Epithelial cell of esophagus (primary cell): ENCODE data around the gene NIPAL4.
A peak's percentile ranks its signal among the peaks of the same experiment; 100 is the strongest.
"Not testable (repeated sequence)": the region's sequence is repeated elsewhere in the genome, so short reads cannot be mapped to it uniquely, and the experiment has no call there.

Experiments
- DNase-seq: peaks from one replicate; pipeline ENCODE4 v3.0.0; 2010; ENCODE audit warnings: low read depth
- H3K4me3 ChIP-seq: 2 replicates; pipeline ENCODE4 v1.5.1; 2011; ENCODE audit warnings: mild to moderate bottlenecking, low read length, control low read depth
- CTCF ChIP-seq: IDR thresholded peaks from 2 replicates; pipeline ENCODE4 v1.5.1; 2011; ENCODE audit warnings: low read depth, mild to moderate bottlenecking, low read length, control low read depth, inconsistent platforms; ENCODE audit not compliant: insufficient read depth; ENCODE audit errors: missing control alignments

Gene NIPAL4

GRCh38 chr5:157478726-157479125, 18.7 kb downstream of the NIPAL4 start:
- DNase-seq = no peak

DNA sequence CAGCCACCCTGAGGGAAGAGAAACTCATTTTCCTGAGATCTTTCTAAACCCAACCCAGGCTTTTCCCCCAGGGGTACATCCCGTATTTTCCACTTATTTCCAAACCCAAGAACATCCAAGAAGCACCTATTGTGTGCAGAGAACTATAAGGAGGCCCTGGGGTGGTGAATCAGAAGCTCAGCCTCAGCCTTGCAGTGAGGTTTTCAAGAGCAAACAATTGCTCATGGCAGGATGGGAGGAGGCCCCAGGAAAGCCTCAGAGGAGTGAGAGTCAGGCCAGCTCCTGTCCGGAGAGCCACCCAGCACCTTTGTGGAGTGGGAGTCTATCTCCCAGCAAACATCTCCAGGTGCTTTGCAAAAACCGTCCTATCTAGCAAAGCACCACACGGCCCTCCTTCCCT, 19.2 kb downstream of the NIPAL4 start:
- peak; percentile 68 for DNase-seq
- no peak for TF ChIP-seq CTCF

More at GRCh38 chr5:157478726-157479125, 18.7 kb downstream of the NIPAL4 start:
- TF ChIP-seq CTCF = no peak
- H3K4me3 ChIP-seq = no peak overlapping the region

DNA sequence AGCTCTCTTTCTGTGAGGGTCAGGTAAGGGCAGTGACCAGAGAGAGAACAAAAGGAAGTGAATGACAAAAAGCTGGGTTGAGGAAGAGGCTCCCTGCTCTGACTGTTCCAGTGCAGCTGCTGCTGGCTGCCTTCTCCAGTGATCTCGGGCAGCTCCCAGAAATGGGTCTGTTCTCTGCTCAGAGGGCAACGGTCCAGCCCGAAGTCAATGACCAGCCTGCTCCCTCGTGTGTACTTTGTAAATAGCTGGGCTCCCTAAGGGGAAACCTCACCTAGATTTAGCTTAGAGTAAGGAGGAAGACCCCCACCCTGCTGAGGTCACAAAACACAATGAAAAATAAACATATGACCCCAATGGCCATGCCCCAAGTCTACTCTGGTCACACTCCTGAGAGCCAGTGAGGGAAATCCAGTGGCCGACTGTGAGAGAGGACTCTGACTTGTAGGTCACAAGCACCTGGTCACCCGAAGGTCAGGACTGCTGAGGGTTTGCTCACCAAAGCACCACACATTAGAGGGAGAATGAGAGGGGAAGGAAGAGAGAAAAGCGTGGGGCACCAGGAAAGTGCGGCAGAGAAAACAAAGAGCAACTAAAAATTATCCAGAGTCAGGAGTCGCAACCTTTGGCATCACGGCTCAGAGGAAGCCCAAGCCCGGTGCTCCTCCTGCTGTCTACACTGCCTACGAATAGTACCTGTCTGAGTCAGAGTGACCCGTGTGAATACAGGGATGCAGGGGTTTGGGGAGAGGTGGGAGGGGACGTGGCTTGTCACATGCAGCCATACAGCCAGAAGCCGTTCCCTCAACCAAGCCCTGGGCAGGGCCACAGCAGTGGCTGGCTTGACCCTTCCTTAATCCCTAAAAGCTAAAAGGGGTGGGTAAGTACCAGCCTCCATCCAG, 19.8 kb downstream of the NIPAL4 start:
- no peak overlapping the region for H3K4me3 ChIP-seq
- TF ChIP-seq CTCF = no peak
- DNase-seq = no peak

More for the DNA sequence above, 19.2 kb downstream of the NIPAL4 start:
- no peak overlapping the region for H3K4me3 ChIP-seq

DNA sequence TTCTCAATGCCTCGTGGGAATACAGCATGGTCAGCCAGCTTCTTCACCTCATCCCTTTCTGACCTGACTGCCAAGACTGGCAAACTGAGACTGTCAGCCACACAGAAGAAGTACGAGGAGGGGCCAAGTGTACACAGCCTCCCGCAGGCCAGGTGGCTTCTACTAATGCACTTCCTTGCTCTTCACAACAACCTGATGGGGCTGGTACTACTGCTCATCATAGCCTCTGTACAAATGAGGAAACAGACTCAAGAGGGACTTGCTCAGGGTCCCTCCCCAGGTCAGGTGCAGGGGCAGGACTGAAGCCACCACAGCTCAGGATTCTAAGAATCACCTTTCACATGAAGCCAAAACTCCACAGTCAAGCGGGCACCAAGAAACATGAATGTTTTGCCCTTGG, 21.3 kb downstream of the NIPAL4 start:
- TF ChIP-seq CTCF = no peak
- H3K4me3 ChIP-seq = no peak overlapping the region
- no peak for DNase-seq

- DNase-seq = no peak
- no peak overlapping the region for H3K4me3 ChIP-seq
- TF ChIP-seq CTCF = no peak
Observed at GRCh38 chr5:157481666-157482065, 21.7 kb downstream of the NIPAL4 start.

DNA sequence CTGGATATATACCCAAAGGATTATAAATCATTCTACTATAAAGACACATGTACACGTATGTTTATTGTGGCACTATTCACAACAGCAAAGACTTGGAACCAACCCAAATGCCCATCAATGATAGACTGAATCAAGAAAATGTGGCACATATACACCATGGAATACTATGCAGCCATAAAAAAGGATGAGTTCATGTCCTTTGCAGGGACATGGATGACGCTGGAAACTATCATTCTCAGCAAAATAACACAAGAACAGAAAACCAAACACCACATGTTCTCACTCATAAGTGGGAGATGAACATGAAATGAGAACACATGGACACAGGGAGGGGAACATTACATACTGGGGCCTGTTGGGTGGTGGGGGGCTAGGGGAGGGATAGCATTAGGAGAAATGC, 22.7 kb downstream of the NIPAL4 start:
- not testable (repeated sequence) for DNase-seq, H3K4me3 ChIP-seq

GRCh38 chr5:157484768-157485167, 24.8 kb downstream of the NIPAL4 start:
- no peak overlapping the region for H3K4me3 ChIP-seq
- DNase-seq = no peak
- TF ChIP-seq CTCF = no peak
